HT-29 (cell line): Measurements from ENCODE around the gene NR1H2. TPM values are rescaled to one million over a fixed set of nuclear protein-coding genes. Genes with fewer than 3 reads are reported as not detected.

Experiments used
- DNase-seq: peaks from one replicate; pipeline ENCODE4 v3.0.0-alpha.2; 2015; ENCODE audit warnings: low spot score
- total RNA-seq: library from RNA; depleted of rRNA; stranded (reverse); fragments of >200 nt; shearing (Covaris generic); gene quantifications from 2 replicates; pipeline ENCODE4 v1.2.3, GENCODE V29; 2014; rRNA removed

NR1H2 gene
- total RNA-seq, 1 experiment from 2014 or later = 113 TPM

DNA sequence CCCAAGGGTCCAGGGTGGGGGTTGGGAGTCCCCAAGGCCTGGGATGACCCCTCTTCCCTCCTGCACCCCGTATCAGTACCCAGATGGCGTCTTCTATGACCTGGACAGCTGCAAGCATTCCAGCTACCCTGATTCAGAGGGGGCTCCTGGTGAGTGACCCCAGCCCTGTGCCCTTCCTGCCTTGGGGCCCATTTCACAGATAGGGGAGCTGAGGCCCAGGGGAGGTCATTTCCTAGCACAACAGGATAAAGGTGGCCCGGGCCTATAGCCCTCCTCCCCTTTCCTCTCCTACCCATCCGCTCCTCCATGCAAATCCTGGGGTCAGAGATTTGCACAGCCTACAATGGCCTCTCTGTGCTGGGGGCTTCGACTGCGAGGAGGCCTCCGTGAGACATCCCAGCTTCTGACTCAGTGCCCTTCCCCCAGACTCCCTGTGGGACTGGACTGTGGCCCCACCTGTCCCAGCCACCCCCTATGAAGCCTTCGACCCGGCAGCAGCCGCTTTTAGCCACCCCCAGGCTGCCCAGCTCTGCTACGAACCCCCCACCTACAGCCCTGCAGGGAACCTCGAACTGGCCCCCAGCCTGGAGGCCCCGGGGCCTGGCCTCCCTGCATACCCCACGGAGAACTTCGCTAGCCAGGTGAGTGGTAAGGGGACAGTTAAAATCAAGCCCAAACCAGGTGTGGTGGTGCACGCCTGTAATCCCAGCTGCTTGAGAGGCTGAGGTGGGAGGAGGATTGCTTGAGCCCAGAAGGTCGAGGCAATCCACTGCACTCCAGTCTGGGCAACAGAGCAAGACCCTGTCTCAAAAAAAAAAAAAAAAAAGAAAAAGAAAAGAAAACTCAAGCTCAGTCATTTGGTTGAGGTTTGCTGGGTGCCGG lies 46.4 kb downstream of the NR1H2 start:
- DNase-seq = no peak

DNA sequence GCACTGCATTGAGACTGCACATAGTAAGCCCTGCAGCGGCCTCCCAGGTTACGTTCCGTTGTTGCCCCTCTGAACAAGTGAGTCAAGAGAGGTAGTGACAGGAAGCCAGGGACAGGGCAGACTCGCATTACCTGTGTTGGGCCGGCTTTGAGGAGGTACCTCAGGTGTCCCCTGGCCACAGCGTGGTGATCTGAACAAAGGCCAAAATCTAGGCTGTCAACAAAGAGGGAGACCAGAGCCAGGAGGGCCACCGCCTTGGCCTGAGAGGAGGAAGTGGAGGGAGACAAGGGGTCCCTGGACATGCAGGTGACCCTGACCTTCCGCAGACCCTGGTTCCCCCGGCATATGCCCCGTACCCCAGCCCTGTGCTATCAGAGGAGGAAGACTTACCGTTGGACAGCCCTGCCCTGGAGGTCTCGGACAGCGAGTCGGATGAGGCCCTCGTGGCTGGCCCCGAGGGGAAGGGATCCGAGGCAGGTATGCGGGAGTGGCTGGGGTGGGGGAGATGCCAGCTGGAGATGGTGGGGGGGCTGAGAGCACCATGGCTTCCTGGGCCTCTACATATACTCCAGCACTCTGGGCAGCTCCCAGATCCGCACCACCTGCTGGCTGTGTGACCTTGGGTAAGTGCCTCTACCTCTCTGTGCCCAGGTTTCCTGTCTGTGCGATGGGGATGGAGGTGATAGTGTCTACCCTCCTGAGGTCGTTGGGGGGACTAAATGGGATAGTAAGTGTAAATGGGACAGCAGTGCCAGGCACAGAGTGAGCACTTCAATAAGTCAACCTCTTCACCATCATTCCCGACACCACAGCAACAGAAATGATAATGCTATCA lies 47.2 kb downstream of the NR1H2 start:
- DNase-seq = no peak

DNA sequence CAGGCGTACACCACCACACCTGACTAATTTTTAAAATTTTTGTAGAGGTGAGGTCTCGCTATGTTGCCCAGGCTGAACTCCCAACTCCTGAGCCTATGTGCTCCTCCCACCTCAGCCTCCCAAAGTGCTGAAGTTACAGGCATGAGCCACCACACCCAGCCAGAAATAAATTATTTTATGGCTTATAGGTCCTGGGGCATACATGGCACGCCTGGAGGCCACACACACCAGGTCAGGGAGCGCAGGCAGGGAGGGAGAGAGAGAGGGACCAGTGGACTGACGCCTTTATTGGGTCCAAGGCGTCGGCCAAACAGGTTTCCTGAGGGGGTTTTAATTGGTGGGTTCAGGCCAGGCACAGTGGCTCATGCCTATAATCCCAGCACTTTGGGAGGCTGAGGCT lies 49.3 kb downstream of the NR1H2 start:
- DNase-seq = no peak

DNA sequence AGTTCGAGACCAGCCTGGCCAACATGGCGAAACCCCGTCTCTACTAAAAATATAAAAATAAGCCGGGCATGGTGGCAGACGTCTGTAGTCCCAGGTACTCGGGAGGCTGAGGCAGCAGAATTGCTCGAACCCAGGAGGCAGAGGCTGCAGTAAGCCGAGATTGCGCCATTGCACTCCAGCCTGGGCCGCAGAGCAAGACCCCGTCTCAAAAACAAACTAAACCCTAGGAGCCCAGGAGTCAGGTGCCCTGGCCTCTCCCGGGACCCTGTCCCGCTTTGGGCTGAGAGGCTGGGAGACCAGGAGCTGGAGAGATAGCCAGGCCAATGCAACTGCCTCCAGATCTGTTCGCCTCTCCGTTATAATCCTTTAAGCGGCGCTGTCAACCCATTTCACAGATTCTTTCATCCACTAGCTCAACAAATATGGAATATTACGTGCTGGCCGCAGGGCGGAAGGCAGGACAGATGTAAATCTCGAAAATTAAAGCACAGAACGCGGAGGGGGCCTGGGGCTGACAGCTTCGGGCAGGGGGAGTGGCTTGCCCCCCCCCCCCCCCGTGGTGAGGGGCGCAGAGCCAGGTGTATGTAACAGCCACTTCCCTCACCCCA lies 51.2 kb downstream of the NR1H2 start:
- no peak for DNase-seq

DNA sequence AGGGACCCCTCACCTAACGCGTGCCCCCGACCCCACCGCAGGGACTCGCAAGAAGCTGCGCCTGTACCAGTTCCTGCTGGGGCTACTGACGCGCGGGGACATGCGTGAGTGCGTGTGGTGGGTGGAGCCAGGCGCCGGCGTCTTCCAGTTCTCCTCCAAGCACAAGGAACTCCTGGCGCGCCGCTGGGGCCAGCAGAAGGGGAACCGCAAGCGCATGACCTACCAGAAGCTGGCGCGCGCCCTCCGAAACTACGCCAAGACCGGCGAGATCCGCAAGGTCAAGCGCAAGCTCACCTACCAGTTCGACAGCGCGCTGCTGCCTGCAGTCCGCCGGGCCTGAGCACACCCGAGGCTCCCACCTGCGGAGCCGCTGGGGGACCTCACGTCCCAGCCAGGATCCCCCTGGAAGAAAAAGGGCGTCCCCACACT lies 51.8 kb downstream of the NR1H2 start:
- no peak for DNase-seq

DNA sequence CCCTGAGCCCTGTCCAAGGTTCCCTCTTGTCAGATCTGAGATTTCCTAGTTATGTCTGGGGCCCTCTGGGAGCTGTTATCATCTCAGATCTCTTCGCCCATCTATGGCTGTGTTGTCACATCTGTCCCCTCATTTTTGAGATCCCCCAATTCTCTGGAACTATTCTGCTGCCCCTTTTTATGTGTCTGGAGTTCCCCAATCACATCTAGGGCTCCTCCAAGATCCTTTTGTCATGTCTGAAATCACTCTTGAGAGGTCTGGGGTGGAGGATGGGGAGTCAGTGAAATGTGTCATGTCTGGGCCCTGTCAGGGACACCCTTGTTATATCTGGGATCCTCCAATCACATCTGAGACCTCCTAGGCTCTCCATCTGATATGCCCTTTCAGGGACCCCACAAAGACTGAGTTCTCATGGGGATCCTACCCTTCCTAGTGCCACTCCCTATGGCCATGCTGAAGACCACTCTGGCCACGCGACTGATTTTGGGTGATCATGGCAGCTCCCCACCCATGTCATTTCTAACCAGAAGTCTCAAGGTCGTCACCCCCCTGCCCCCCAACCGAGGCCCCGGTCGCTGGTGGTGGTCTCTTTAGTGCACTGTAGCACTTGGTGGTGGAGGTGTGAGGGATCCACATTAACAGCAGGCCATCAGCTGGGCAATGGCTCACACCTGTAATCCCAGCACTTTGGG lies 52.7 kb downstream of the NR1H2 start:
- DNase-seq = no peak

DNA sequence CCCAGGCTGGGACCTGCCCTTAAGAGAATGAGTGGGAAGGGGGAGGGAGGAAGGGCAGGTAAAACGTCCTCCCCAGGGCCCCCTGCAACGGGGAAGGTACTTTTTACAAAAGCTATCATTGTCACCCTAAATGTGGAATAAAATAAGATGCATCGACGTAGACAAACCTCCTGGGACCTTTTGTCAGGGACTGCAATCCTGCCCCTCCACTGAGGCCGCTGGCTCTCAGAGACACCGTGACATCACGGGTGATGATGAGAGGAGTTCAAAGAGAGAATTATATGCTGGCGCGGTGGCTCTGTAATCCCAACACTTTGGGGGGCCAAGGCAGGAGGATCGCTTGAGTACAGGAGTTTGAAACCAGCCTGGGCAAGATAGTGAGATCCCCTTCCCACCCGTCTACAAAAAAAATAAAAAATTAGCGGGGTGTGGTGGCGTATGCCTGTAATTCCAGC lies 54.7 kb downstream of the NR1H2 start:
- DNase-seq = no peak

DNA sequence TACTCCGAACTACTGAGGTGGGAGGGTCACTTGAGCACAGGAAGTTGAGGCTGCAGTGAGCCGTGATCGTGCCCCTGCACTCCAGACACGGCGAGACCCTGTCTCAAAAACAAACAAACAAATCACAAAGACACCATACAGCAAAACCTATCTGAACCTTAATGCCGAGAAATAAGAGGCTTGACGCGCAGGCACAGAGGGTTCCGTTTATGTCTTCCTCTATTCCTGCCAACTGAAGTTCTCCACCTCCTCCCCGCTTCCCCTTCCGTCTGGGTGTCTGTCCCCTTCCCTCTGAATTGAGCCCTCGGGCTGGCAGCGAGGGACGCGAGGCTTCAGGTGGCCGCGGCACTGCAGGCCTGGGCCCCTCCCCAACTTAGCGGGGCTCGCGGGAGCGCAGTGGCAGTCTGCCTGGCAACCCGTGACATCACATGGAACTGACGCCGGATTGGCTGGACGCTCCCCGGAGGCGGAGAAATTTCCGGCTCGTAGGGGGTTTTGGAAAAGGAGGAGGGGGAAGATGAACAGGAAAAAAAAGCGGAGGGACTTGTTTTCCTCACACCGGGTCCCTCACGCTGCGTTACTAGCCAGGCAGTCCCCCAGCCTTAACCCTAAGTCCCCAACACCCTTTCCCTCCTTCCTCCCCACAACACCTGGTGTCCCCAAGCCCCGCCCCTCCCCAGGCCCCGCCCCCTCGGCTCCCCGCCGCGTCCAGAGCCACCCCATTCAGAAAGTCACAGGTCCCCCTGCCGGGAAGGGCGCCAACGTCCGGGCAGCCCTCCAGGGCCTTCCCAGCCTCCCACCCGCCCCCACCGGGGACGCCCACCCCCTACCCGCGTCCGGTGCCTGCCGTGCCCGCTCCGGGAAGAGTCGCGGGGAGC lies 55.3 kb downstream of the NR1H2 start:
- DNase-seq = peak; percentile 91

DNA sequence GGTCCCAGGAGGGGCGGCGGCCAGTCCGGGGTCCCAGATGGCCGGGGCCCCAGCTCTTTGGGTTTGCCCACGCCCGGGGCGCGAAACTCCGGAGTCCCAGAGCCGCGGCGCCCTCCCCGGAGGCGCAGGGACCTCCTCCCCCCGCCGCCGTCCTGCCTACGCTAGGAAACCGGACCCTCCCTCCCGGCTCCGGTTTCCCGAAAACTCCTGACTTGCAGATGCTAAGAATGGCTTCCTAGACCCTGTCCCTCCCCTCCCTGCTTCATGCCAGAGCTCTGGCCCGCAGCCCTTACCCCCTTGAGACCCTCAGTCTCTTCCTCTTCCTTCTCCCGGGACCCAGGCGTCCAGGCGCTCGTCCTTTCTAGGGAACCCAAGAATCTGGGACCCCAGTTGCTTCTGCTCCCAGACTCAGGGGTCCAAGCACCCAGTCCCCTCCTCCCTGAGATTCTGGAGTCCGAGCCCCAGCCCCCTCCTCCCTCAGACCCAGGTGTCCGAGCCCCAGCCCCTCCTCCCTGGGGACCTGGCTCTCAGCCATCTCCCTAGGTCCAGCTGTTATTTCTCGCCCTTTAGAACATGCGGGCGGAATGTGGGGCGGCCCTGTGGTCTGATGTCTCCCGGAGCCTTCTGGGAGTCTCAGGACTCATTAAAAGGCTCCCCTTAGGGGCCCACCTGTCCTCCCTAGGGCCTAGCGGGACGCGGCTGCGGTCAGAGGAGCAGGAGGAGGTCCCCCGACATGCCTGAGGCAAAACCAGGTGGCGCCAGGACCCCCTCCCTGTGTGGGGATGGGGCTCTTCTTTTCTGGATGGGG lies 56.2 kb downstream of the NR1H2 start, which contains the start of gene MYBPC2:
Gene MYBPC2 (plus strand): TSS at position 672 of the 808 bp plus-strand sequence. CDS start 62 bp downstream, at position 734.
- DNase-seq = peak; percentile 29

Other genes with a start within 250 kb of the NR1H2 start
- gene IZUMO2, start 213.2 kb upstream of the NR1H2 start, total RNA-seq = not detected in 2 replicates
- gene MYH14, start 172.8 kb upstream of the NR1H2 start, total RNA-seq = 130 and 172 TPM in 2 replicates
- 3.5 and 7.1 TPM in 2 replicates for gene KCNC3, start 47.1 kb upstream of the NR1H2 start, total RNA-seq
- 0.08 and 1.2 TPM in 2 replicates for gene NAPSA, start 10.8 kb upstream of the NR1H2 start, total RNA-seq
- 256 and 257 TPM in 2 replicates for gene POLD1, start 7.9 kb downstream of the NR1H2 start, total RNA-seq
- gene SPIB, start 42.5 kb downstream of the NR1H2 start, total RNA-seq = not detected in 2 replicates
- gene MYBPC2, start 56.4 kb downstream of the NR1H2 start, total RNA-seq = 0.05 TPM in 1 of 2 replicates, not detected in the other
- 324 and 336 TPM in 2 replicates for gene EMC10, start 100.0 kb downstream of the NR1H2 start, total RNA-seq
- 2.8 and 6.5 TPM in 2 replicates for gene GARIN5A, start 100.4 kb downstream of the NR1H2 start, total RNA-seq
- 89.2 and 92.5 TPM in 2 replicates for gene JOSD2, start 134.7 kb downstream of the NR1H2 start, total RNA-seq
- not detected in 2 replicates for gene ASPDH, start 137.5 kb downstream of the NR1H2 start, total RNA-seq
- not detected in 2 replicates for gene LRRC4B, start 192.0 kb downstream of the NR1H2 start, total RNA-seq